HCT116 (cell line): ENCODE results near the gene TCP11. TPM values are rescaled to one million over a fixed set of nuclear protein-coding genes. Genes with fewer than 3 reads are reported as not detected.

Experiments
- ATAC-seq: fragments of 200-7000 bp; cut with Tn5 transposase; 2 replicates; pipeline ENCODE4 v1.9.1; 2020; ENCODE audit warnings: mild to moderate bottlenecking, moderate library complexity
- BruUV-seq: library from RNA; stranded (reverse); fragments of 400-500 nt; replicated peaks from 2 replicates; lab custom pipeline; 2021; lab: Mats Ljungman, UMichigan
- CTCF ChIA-PET: fragments of 300-600 bp; sonication (Branson Sonifier 250); formaldehyde crosslinking; loops from one replicate; lab custom pipeline; 2021; ENCODE audit warnings: antibody characterized with exemption; lab: Charles Lee
- POLR2A ChIA-PET: fragments of 300-600, 350-600 bp; sonication (Branson Sonifier 250); formaldehyde crosslinking; loops from one replicate; lab custom pipeline; 2021; ENCODE audit warnings: antibody characterized with exemption; lab: Charles Lee
- RAD21 ChIA-PET, 2 experiments: fragments of 300-600 bp; sonication (Branson Sonifier 250); formaldehyde crosslinking; loops; one replicate each; lab custom pipeline; 2023; ENCODE audit warnings: low total read pairs in 2 of 2; ENCODE audit not compliant: uncharacterized antibody in 2 of 2, unreplicated experiment in 2 of 2, low non-redundant PET in 1 of 2; lab: Charles Lee
- DNase-seq: peaks from one replicate; pipeline ENCODE4 v3.0.0-alpha.2; 2010; ENCODE audit warnings: low read depth, low spot score
- H2AFZ ChIP-seq: fragments of 200-600 bp; shearing (Covaris generic), sonication (generic); 2 replicates; pipeline ENCODE4 v1.6.1; 2017; ENCODE audit warnings: low read depth, mixed run types, mixed read lengths, antibody characterized with exemption, low read length; ENCODE audit not compliant: poor library complexity, severe bottlenecking
- H3K27ac ChIP-seq: 2 replicates; pipeline ENCODE4 v1.5.1; 2012; ENCODE audit warnings: low read depth, low read length
- H3K27me3 ChIP-seq: fragments of 200-600 bp; sonication (generic); 2 replicates; pipeline ENCODE4 v1.6.1; 2016; ENCODE audit warnings: mixed run types, low read length, mixed read lengths; ENCODE audit not compliant: insufficient read depth
- H3K36me3 ChIP-seq, 2 experiments: fragments of 200-500 bp in 1 of 2; fragments of 200-600 bp in 1 of 2; sonication (Bioruptor generic) in 1 of 2; sonication (generic) in 1 of 2; 2 replicates each; pipeline versions ENCODE4 v1.5.1 to v1.6.1; 2014 to 2016; ENCODE audit warnings: low read length in 2 of 2, inconsistent platforms in 1 of 2, mixed read lengths in 1 of 2, mixed run types in 1 of 2; ENCODE audit not compliant: insufficient read depth in 2 of 2, control insufficient read depth in 1 of 2
- H3K4me1 ChIP-seq, 2 experiments: fragments of 200-600 bp in 1 of 2; sonication (generic) in 1 of 2; 2 replicates each; pipeline versions ENCODE4 v1.5.1 to v1.6.1; 2012 to 2017; ENCODE audit warnings: low read length in 2 of 2, inconsistent platforms in 1 of 2, mild to moderate bottlenecking in 1 of 2, mixed read lengths in 1 of 2, mixed run types in 1 of 2, moderate library complexity in 1 of 2; ENCODE audit not compliant: insufficient read depth in 2 of 2, control insufficient read depth in 1 of 2
- H3K4me2 ChIP-seq: fragments of 200-600 bp; sonication (generic); 2 replicates; pipeline ENCODE4 v1.6.1; 2017; ENCODE audit warnings: mixed run types, low read length, mixed read lengths
- H3K4me3 ChIP-seq, 2 experiments: fragments of 200-600 bp in 1 of 2; sonication (generic) in 1 of 2; replicated peaks in 1 of 2; 2 replicates each; pipeline ENCODE4 v1.5.1; 2011 to 2016; ENCODE audit warnings: low read length in 2 of 2, control low read depth in 1 of 2, low read depth in 1 of 2, mild to moderate bottlenecking in 1 of 2, mixed read lengths in 1 of 2, mixed run types in 1 of 2
- H3K79me2 ChIP-seq: fragments of 200-600 bp; sonication (generic); 2 replicates; pipeline ENCODE4 v1.6.1; 2017; ENCODE audit warnings: mild to moderate bottlenecking, mixed run types, low read length, moderate library complexity, mixed read lengths; ENCODE audit not compliant: insufficient read depth
- H3K9ac ChIP-seq: fragments of 200-600 bp; sonication (generic); 2 replicates; pipeline ENCODE4 v1.6.1; 2016; ENCODE audit warnings: low read length, mixed read lengths
- H3K9me2 ChIP-seq: fragments of 200-600 bp; sonication (generic), shearing (Covaris generic); 2 replicates; pipeline ENCODE4 v1.6.1; 2017; ENCODE audit warnings: mixed run types, mild to moderate bottlenecking, moderate library complexity; ENCODE audit not compliant: insufficient read depth
- H3K9me3 ChIP-seq, 2 experiments: fragments of 200-500 bp in 1 of 2; fragments of 200-600 bp in 1 of 2; sonication (Bioruptor generic) in 1 of 2; sonication (generic) in 1 of 2; 2 replicates each; pipeline ENCODE4 v1.6.1; 2014 to 2017; ENCODE audit warnings: low read length in 2 of 2, mixed read lengths in 2 of 2, inconsistent platforms in 1 of 2, low read depth in 1 of 2, mild to moderate bottlenecking in 1 of 2, mixed run types in 1 of 2, moderate library complexity in 1 of 2; ENCODE audit not compliant: control insufficient read depth in 1 of 2, insufficient read depth in 1 of 2
- H4K20me1 ChIP-seq: fragments of 200-600 bp; sonication (generic), shearing (Covaris generic); 2 replicates; pipeline ENCODE4 v1.6.1; 2017; ENCODE audit warnings: mixed run types, mild to moderate bottlenecking, moderate library complexity; ENCODE audit not compliant: insufficient read depth
- EZH2 ChIP-seq: fragments of 200-600 bp; sonication (generic); IDR thresholded peaks from 2 replicates; pipeline ENCODE4 v1.6.1; 2017; ENCODE audit warnings: antibody characterized with exemption, mixed run types
- MAX ChIP-seq: IDR thresholded peaks from 2 replicates; pipeline ENCODE4 v1.6.1; 2012
- POLR2A ChIP-seq: IDR thresholded peaks from 2 replicates; pipeline ENCODE4 v1.7.0; 2011; ENCODE audit warnings: borderline replicate concordance; ENCODE audit not compliant: insufficient read depth, insufficient read length; ENCODE audit errors: extremely low read depth
- POLR2AphosphoS5 ChIP-seq: IDR thresholded peaks from 2 replicates; pipeline ENCODE4 v1.6.1; 2011; ENCODE audit warnings: mild to moderate bottlenecking, low read depth, low read length, moderate library complexity
- RAD21 ChIP-seq: IDR thresholded peaks from 2 replicates; pipeline ENCODE4 v1.6.1; 2012; ENCODE audit warnings: low read depth, mild to moderate bottlenecking
- SRF ChIP-seq: IDR thresholded peaks from 2 replicates; pipeline ENCODE4 v1.6.1; 2012; ENCODE audit warnings: low read depth
- ZFX ChIP-seq: fragments of 450-650 bp; IDR thresholded peaks from 2 replicates; pipeline ENCODE4 v1.6.1; 2017
- intact Hi-C: fragments of 100-400 bp; cut with micrococcal nuclease; formaldehyde crosslinking; loops from 2 replicates; pipeline ENCODE4 v1.10.0; 2022
- total RNA-seq: library from RNA; stranded (reverse); gene quantifications from one replicate; pipeline ENCODE4 v1.2.1, GENCODE V29; 2021; ENCODE audit not compliant: unreplicated experiment
- TF ChIP-seq, protein P1 (sequence below): IDR thresholded peaks from 2 replicates; pipeline ENCODE4 v1.6.1; 2011; ENCODE audit warnings: mild to moderate bottlenecking, low read length, moderate library complexity; ENCODE audit not compliant: insufficient replicate concordance; ENCODE audit errors: extremely low read depth
- TF ChIP-seq, protein P2 (sequence below): IDR thresholded peaks from 2 replicates; pipeline ENCODE4 v1.6.1; 2012

TCP11 gene
- total RNA-seq, 1 experiment from 2014 or later, result not detected

GRCh38 chr6:35148167-35148741 lies 7.1 kb upstream of the TCP11 start:
- POLR2A ChIA-PET, result interaction anchor here (0.6 kb wide), 1 partner anchor 14 kb away, joined by 3 read pairs; no protein-coding TSS in a partner anchor
- no peak overlapping the region for H3K9ac ChIP-seq
- peak; percentile 34; the same call in 1 of the 2 replicates for ATAC-seq

More at GRCh38 chr6:35148167-35148741, 7.1 kb upstream of the TCP11 start:
- Histone ChIP-seq H3K4me1 (peaks cover 0 to 21% of the 10 kb centered on the region in 2 experiments; a peak in 2 of 4 replicates), H3K4me3 (no peak overlapping the region), H3K27ac (no peak overlapping the region), H3K79me2 (no peaks in the 10 kb centered on the region), H3K9me2 (no peaks in the 10 kb centered on the region), H3K4me2 (peak overlapping the region; percentile 33), H3K27me3 (no peaks in the 10 kb centered on the region), H2AFZ (no peak overlapping the region), H3K9me3 (no peaks in the 10 kb centered on the region), H3K36me3 (no peaks in the 10 kb centered on the region), H4K20me1 (no peaks in the 10 kb centered on the region)
- CTCF ChIA-PET, result interaction anchor here (1.4 to 3.9 kb wide), 3 partner anchors 57 to 688 kb away, joined by 3 to 36 read pairs (median 11); no protein-coding TSS in a partner anchor
- no TSS peak for BruUV-seq
- no peak for DNase-seq
- intact Hi-C loops, result no loop called here
- no peak for TF ChIP-seq POLR2AphosphoS5
- TF ChIP-seq SRF, result no peak
- TF ChIP-seq EZH2, result no peak
- TF ChIP-seq, protein P1, sequence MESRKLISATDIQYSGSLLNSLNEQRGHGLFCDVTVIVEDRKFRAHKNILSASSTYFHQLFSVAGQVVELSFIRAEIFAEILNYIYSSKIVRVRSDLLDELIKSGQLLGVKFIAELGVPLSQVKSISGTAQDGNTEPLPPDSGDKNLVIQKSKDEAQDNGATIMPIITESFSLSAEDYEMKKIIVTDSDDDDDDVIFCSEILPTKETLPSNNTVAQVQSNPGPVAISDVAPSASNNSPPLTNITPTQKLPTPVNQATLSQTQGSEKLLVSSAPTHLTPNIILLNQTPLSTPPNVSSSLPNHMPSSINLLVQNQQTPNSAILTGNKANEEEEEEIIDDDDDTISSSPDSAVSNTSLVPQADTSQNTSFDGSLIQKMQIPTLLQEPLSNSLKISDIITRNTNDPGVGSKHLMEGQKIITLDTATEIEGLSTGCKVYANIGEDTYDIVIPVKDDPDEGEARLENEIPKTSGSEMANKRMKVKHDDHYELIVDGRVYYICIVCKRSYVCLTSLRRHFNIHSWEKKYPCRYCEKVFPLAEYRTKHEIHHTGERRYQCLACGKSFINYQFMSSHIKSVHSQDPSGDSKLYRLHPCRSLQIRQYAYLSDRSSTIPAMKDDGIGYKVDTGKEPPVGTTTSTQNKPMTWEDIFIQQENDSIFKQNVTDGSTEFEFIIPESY, result no peak
- no peak for TF ChIP-seq MAX
- no peak for TF ChIP-seq ZFX
- TF ChIP-seq RAD21, result no peak
- TF ChIP-seq POLR2A, result no peak
- TF ChIP-seq, protein P2, sequence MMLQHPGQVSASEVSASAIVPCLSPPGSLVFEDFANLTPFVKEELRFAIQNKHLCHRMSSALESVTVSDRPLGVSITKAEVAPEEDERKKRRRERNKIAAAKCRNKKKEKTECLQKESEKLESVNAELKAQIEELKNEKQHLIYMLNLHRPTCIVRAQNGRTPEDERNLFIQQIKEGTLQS, result no peak
- RAD21 ChIA-PET, result interaction anchor here in 1 of 2 experiments (3.1 kb wide), 1 partner anchor 93 kb away, joined by 10 read pairs; no protein-coding TSS in a partner anchor
